Stimulated activated CD8-positive, alpha-beta memory T cell treated with anti-CD3 and anti-CD28 coated beads, Interleukin-12 subunit alpha, Interleukin-12 subunit beta, amount 100 ng/mL, for 24 hours (primary cell): Measurements from ENCODE around the gene DPEP3.

ENCODE experiments used
- DNase-seq: peaks from one replicate; pipeline ENCODE4 v3.0.0-alpha.2; 2020; ENCODE audit errors: extremely low read depth

Gene DPEP3

GRCh38 chr16:67967183-67967957, 12.9 kb downstream of the DPEP3 start:
- DNase-seq, result no peak

GRCh38 chr16:67966549-67967182, 13.6 kb downstream of the DPEP3 start:
- DNase-seq, result no peak

GRCh38 chr16:67965668-67966548, 14.4 kb downstream of the DPEP3 start:
- no peak for DNase-seq

- DNase-seq, result no peak
Observed at GRCh38 chr16:67964477-67965131, 15.7 kb downstream of the DPEP3 start.

- no peak for DNase-seq
Observed at GRCh38 chr16:67963662-67964321, 16.5 kb downstream of the DPEP3 start.

GRCh38 chr16:67963292-67963661, 17.0 kb downstream of the DPEP3 start:
- DNase-seq, result no peak

GRCh38 chr16:67962135-67962534, 18.2 kb downstream of the DPEP3 start:
- no peak for DNase-seq

- no peak for DNase-seq
Observed at GRCh38 chr16:67961551-67961957, 18.7 kb downstream of the DPEP3 start.

- DNase-seq, result no peak
Observed at GRCh38 chr16:67959536-67960329, 20.6 kb downstream of the DPEP3 start.

- no peak for DNase-seq
Observed at GRCh38 chr16:67957622-67958021, 22.7 kb downstream of the DPEP3 start.

- DNase-seq, result no peak
Observed at GRCh38 chr16:67954421-67955196, 25.7 kb downstream of the DPEP3 start.

GRCh38 chr16:67953641-67954375, 26.5 kb downstream of the DPEP3 start:
- DNase-seq, result no peak

- no peak for DNase-seq
Observed at GRCh38 chr16:67951485-67951884, 28.8 kb downstream of the DPEP3 start.

GRCh38 chr16:67950335-67950843, 29.9 kb downstream of the DPEP3 start:
- no peak for DNase-seq

GRCh38 chr16:67949645-67950044, 30.7 kb downstream of the DPEP3 start:
- DNase-seq, result no peak

GRCh38 chr16:67948015-67948414, 32.3 kb downstream of the DPEP3 start:
- no peak for DNase-seq

GRCh38 chr16:67946966-67947558, 33.2 kb downstream of the DPEP3 start:
- DNase-seq, result no peak

GRCh38 chr16:67946128-67946569, 34.1 kb downstream of the DPEP3 start:
- no peak for DNase-seq
